ENCODE results near the gene NFIB.

Gene NFIB

DNA sequence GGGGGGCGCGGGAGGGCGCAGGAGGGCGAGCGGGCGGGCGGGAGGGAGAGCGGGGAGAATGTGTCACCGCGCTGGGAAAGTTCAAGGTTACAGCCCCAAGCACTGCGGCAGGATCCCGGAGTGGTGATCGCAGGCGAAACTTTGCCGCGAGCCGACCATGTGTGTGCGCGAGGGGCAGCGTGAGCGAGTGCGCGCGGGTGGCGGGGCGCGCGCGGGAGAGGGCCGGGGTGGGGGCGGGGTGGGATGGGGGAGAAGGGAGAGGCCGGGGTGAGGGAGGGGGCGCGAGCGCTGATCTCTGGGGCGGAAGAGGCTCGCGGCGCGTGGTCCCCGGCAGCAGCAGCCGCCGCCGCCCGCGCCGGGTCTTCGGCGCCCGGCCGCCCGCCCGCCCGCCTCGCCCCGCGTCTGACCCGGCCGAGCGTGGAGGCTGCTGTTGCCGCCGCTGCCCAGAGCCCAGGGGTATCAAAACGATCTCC lies at the start of gene NFIB:
Gene NFIB, minus strand, starts transcription at position 191 of the 473 bp plus-strand sequence. CDS start 630 bp downstream, outside the sequence.
- DNase-seq, result no peak

DNA sequence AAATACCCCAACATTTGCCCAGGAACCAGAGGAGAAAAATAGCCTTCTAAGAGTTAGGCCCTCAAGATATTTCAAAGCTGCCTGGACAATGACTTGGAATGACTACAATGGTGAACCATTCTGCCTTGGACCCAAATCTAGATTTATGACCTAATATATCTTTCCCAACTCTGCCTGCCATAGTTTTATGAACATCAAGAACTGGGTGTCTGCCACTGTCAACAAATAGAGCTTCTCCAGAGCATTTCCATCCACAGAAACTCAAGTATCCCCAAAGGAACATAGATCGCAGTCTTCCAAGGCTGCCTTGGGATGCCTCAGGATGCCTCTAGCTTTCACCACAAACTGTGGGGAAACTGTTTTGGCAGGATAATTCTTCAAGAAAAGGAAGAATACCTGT lies 48.2 kb upstream of the NFIB start:
- DNase-seq, result no peak

DNA sequence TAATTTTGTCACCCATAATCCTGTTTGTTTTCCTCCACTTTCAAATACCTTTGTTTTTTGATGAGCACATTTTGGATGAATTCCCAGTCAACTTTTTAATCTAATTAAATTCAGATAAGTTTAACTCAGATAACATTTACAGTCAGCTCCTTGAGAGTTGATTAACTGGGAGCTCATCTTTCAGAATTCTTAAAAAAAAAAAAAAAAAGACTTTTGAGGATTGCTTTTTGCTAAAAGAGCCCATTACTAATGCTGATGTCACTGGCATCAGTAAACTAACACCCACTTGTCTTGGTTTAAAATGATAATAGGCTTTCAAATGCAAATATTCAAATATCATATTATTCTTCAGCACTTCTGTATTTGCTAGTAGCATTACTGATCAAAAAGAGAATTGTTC lies 47.1 kb upstream of the NFIB start:
- DNase-seq, result no peak

DNA sequence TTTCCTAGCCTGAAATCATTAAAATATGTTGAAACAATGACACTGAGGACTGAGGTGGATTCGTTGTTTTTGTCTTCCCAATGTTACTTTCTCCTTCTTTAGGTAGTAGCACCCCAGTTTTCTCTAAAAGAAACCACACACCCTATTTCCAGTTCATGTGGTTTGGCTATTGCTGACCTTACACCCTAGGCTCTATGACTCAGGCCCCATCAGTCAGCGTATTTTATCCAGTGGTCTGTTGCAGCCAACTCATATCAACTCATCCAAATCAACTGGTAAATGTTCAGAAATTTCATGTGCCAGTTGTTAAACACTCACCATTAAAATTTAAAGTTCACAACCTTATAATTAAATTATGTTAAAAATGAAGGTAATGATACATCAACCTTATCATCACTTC lies 44.6 kb upstream of the NFIB start:
- DNase-seq, result no peak

DNA sequence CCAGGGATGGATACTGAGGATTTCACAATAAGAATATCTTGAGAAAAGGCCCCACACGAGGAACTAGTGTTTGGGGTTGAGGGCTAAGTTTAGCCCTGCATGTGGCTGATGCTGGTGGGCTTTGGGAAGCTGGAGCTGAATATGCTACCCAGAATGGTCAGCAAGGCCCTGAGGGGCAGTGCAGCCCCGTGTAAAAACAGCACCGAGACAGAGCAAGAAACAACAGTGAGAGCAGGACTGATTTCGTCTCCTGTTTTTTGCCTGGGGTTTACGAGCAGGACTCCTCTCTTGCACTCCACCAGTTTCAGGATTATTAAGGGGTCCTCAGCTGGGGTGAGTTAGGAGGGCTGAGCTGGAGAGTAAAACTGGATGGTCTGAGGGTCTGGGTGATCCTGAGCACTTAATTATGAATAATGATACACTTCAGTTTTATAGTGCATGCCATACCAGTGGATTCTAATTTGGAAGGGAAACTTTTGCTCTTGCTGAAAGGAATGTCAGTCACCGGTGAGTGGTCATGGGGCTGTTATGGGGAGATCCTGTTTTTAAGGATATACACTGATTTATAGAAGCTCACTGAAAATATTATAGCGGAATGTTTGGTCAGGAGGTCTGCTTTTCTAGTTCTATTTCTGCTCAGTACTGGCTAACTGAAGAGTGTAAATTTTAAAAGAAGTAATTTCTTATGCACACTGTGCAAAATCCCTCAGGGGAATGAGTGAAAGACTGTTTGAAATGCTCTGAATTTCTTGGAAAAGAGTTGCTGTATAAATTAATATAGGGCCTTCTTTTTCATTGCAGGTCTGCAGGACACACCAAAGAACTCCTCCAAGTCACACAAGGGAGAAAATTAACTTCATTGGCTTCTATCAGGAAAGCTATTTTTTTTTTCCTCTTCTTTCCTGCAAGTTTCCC lies 42.7 kb upstream of the NFIB start:
- no peak for DNase-seq

DNA sequence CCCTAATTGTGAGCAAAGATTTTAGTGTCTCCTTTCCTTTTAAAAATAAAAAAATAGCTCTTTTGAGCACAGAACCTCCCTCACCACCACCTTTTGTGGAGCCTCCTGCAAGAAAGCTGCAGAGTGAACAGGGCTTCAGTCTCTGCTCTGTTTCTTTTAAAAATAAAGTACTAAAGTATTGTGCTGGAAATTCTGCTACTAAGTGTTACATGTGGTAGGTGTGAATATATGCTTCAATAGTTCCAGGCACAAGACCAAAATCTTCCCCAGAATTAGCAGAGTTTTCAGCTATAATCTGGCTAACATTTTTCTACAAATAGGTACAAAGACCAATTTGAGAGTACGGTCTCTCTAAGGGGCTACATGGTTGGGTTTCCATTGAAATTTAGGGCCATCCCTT lies 40.3 kb upstream of the NFIB start:
- DNase-seq, result no peak

DNA sequence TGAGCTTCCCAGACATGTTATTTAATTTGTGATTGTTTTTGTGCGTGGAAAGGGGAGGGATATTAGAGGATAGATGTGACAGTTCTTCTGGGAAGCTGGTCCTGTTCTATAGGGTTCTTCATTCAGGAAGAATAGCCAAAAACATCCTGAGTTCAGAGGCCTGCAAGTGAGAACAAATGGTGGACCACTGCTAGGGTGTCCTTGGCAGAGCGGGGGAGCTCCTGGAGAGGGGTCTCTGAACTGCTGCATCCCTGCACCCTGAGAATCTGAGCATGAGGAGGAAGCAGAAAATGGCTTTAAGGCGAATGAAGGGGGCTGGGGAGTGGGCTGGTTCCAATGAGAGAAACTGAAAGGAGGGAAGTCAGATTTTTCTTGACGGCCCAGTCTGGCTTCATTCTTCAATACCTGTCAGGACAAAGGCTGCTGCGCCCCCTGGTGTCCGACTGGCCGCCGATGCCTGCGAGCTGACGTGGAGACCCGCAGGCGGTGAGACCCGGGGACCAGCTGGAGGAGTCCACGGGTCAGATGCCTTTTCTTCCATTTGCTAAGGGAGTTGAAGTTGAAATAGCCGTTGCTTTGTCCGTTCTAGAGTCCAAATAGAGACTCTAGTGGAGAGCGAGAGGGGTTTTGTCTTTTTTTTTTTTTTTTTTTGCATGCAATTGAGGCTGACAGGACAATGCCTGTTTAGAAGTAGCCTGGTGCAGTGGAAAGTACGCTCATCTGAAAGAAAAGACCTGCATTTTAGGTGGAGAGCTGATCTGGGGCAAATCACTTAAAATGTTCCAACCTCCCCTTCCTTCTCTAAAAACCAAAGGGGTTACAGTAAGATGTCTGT lies 39.5 kb upstream of the NFIB start:
- peak; percentile 79 for DNase-seq

DNA sequence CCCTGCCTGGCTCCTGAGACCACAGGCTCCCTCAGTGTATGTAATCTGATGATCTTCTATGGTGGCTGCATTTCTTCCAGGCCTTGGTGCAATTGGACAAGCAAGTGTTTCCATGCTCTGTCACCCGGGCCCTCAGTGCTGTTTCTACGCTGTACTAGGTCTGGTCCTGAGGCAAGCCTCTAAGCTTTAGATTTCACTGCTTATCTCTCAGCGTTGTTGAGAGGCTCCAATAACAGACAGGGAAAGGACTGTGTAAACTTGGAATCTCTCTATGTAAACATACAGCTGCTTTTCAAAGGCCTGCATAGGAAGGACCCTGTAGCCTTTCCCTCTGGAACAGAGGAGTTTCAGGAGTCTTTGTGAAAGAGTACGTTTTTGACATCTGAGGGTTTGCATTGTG lies 38.6 kb upstream of the NFIB start:
- DNase-seq, result no peak

DNA sequence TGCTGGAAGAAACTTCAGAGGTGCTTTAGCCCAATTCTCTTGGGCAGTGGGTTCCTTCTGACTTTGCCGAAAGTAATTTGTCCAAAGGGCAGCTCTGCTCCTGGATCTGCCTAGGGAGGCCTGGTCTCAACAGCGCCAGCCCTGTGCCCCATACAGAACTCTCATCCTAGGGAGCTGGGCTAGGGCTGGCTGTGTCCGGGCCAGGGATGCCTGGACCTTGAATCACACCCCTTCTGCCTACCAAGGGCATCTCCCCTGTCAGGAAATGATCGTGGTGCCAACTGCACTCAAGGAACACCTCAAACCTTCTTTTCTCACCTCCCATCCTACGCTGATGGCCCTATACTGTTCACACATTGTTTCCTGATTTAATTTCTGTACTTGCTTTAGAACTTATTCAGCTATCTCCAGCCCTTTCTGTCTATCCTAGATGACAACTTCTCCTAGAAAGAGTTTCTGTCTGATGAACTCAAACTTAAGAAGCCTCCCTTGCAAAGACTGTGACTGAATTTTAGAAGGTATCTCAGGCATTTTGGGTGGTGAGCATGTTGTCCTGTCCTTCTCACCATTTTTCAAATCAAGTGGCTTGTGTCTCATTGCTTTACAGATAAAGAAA lies 37.4 kb upstream of the NFIB start:
- DNase-seq, result no peak

DNA sequence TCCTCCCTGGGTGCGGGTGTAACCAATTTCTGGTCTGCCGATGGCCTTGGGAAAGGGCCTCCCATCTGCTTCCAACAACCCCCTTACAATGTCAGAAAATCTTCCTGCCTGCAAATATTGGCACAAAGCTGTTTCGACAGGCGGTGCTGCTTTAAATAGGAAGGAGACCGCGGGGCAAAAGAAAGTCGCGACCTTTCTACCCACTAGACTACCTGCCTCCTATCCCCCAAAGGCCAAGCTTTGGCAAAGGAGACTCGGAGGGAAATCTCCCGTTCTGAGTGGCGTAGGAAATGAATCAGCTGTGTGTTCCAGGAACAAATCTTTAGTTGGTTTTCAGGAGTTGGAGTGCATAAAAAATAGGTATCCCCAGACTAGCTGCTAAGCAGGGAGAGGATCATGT lies 36.8 kb upstream of the NFIB start:
- no peak for DNase-seq

DNA sequence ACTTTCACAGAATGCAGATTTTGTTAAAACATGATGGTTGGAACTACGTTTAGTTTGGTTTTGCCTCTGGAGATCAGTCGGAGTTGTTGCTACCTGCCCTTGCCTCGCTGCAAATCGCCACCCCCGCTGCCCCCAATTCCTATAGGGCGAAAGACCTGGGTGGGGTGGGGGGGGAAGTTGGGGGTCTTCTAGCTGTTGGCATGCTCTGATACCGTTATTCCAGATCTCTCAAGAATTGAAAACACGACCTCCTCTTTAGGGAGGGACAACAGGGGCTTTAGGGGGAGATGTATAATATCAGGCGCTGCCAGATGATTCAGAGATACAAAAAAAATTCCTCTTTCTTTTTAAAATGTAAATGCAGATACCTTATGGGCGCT lies 36.4 kb upstream of the NFIB start:
- no peak for DNase-seq

DNA sequence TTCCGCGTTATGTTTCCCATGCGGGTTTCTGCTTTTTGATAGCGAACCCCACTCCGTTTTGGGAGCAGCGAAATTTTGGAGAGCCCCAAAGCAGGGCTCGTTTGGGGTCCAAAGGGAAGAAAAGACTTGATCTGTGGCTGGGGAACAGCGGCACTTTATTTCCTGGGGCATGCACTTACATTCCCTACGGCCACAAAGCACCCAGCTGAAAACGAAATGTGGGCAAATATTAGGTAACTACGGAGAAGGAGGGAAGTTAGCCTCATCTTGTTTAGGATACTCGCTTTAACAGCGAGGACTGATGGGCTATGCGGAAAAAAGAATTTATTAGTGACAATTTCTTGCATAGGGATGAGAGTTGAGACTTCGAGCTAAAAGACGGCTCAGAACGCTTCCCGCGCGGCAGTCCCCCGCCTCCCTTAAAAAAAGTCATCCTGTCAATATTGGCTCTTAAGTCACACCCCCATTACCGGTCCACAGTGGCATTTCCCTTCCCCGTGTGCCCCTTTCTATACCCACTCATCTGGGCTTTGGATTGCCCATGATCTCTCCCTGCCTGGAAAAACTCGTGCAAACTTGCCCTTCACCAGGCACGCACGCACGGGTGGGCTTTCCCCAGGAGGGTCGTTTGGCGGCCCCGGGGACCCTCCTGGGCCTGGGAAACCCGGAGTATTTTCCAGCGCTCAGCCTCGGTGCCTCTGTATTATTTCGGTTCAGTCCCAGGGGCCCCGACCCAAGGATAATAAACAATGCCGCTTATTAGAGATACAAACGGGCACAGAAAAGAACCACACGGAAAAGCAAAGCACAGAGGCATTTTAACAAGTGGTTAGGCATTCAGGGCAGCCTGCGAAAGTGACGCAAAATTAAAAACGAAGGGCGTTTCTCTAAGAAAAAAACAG lies 35.8 kb upstream of the NFIB start:
- no peak for DNase-seq

DNA sequence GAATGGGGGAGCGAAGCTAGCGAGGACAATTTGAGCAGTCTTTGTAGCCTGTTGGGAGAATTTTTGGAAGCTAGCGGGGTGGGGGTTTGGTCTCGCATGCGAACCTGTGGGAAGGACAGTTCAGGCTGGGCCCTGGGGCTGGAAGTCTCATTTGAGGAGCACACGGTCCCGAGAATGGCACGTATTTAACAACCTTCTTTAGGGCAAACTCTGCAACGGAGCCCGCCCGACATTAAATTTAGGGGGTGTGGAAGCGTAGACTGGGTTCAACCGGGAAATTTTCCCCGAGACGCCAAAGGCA lies 35.2 kb upstream of the NFIB start:
- DNase-seq, result no peak

DNA sequence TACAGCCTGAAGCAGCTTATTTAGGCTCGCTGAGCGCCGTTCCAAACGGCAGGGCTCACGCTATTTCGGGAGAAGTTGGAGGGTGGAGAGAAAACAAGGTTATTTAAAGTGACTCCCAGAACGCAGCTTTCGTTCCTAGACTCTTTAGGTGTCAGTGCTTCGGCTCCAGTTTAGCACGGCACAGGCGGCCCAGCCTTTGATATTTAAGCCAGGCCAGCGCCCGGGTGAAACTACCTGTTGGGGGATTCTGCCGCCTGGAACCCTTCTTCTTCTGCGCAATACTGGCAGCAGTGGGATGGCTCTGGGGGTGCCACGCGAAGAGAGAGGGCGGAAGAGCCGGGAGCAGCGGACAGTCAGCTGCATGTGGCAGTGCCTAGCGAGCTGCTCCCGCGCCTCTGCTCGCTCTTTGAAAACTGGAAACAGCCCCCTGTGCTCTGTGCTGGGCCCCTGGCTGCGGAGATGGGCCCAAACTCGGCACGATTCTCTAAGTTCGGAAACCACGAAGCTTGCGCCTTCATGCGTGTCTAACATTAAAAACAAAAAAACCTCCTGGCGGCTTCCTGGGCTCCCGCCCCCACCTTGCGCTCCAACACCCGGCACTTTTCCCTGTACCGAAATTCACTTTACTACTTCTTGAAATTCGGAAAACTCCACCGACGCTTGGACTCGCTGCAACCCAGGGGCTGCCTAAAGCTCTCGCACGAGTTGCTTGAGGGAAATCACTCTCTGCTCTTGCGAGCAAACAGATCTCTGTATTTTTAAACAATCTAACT lies 34.6 kb upstream of the NFIB start:
- DNase-seq, result no peak

DNA sequence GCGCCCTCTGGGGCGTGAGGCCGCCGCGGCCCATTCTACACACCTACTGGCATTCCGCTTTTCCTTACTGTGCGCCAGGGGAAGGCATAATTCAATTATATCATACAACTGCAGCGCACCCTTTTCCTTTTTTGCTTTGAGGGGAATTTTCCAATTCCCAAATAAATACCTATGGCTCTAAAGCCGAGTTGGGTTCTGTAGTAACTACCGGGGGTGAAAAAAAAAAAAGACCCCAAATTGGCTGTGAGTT lies 34.1 kb upstream of the NFIB start:
- no peak for DNase-seq

DNA sequence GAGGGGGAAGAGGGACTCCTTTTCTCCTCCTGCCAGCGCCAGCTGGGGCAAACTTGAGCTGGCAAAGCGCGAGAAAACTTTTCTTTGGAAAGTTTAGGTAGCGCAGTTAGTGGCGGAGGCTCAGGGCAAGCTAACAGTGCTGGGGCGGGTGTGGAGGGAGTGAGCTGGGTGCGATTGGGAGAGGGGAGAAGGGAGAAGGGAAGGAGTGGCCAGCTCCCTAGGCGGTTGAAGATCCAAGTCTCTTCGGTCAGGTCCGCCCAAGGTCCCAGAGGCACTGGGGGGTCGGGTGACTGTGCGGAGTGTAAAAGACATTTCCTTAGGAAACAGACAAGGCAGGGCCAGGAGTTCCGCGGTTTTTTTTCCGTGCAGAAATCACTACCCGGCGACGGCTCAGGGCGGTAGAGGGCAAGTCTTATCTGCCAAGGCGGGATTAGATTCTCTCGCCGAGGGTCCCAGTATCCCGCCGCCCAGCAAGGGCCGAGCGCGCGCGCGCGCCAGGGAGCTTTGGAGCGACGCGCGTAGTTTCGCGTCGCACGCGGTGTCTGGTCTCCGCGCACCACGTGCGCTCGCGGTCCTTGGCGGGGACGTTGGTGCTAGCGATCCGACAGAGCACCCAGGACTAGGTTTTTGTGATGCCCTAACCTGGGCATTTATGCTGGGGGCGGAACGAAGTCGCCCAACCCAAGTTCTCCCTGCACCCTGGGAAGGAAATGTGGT lies 33.6 kb upstream of the NFIB start:
- DNase-seq, result no peak

DNA sequence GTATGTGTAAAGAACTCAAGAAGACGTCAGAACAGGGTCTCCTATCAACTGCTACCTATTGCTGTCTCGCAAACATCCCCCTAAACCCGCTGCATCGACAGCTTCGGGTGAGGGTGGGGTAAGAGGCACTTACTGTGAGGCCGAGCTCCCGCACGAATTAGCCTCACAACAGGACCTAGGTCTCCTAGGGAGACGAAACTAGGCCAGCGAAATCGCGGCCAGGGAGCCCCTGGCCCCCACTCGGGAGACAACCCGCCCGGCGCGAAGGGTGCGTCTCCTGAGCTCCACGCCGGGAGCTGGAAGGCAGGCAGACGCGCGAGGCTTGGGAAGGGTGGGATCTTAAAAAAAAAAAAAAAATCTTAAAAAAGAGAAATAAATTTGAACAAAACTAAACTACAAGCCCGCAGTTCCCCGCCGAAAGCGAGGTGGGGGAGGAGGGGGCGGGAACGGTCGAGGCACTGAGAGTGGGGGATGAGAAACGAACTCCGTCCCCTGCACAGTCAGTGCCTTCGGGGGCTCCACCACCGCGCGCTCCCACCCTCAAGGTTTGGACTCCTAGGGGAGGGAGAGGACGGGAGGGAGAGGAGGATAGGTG lies 33.0 kb upstream of the NFIB start:
- no peak for DNase-seq

DNA sequence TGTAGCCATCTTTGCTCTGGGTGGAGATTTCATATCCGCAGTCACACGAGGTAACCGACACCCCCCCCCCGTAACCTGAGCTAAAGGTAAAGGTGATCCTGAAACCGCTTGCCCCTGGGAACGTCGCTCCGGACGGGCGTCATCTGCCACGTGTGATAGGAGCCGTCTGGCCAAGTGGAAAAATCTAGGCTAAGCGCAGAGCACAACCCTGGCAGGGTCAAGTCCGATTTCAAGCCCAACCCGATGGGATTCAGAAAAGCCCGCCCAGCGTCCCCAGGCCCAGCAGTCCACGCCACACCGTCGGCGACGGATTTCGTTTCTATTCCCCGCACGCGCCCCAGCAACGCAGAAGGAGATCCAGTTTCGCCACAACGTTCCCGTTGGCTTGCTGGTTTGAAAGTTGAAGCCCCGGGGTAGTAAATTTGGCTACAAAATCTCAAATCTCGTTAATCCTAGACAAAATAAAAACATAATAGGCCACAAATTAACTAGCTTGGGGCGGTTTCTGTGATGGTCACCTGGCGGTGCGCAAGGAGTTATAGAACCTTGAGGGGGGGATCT lies 32.4 kb upstream of the NFIB start:
- DNase-seq, result no peak

DNA sequence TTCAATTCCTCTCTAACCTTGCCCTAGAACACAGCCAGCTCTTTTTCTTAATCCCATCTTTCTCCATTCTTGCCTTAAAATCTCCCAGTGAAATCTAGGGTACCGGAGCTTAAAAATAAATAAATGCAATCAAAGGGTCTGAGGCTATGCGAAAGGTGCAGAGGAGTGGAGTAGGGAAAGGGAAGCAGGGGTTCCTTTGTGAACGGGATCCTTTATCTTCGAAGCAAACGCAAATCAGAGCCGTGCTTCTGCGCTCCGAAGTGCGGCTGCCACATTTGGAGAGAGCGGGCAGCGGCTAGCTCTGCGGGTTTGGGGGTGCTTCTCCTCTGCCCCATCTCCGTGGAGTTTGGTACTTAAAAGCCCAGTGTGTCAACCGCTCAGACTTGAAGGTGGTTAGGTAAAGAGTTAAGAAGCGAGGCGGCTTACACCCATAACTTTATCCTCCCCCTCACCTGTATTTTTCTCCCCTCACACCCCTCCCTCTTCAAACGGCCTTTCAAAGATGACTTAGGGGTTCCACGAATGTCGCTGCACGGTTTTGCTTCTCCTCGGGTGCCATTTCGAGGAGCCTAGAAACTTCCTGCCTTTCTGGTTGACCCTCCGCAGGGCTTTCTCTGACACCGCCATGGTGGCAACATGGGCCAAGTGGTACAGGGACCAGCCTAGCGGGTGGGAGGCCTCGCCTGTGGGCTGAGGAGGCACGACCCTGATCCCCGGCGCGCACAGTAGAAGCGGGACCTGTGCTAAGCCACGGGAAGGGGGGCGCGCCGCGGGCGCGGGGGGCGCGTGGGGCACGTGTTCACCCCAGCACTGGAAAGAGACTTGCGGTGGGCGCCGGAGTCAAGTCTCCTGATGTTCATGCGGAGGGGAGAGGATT lies 31.7 kb upstream of the NFIB start:
- DNase-seq, result no peak

DNA sequence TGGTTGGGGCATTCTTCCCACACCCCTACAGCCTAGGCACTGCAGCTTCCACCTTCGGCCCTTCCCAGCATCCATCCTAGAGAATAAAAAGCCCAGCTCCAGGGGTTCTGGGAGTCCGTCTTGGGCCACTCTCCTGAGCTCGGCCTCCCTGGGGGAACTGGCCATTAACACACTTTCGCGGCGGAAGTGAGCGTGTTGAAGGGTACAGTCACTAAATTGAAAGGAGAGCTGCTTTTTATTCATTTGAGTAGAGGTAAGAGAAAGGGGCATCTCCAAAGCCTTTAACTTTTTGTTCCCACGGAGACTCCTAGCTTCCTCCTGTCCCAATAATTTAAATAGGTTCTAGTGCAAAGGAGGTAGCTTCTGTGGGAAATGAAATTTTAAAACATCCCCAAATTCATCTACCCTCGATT lies 31.0 kb upstream of the NFIB start:
- no peak for DNase-seq

Data from activated CD4-positive, alpha-beta T cell treated with anti-CD3 and anti-CD28 coated beads, Interleukin-10, Interleukin-2, amounts not matched to agents 100 ng/mL and 50 ng/mL, durations not matched to agents 16 hours and 8 hours (primary cell).